Liver (tissue), 9 donors: Measurements from ENCODE around the gene CTPS1. TPM values are rescaled to one million over a fixed set of nuclear protein-coding genes. Genes with fewer than 3 reads are reported as not detected.

Source experiments
- DNase-seq: peaks from one replicate; pipeline ENCODE4 v3.0.0-alpha.2; 2017; ENCODE audit warnings: low spot score
- H3K27ac ChIP-seq, 2 donors: one replicate each; pipeline ENCODE4 v1.7.0; 2013; ENCODE audit warnings: inconsistent platforms in 2 of 2, low read length in 2 of 2, control low read depth in 1 of 2, low read depth in 1 of 2, mild to moderate bottlenecking in 1 of 2
- H3K27me3 ChIP-seq, 4 donors: one replicate each; pipeline versions ENCODE4 v1.6.1 to v1.7.0; 2013; ENCODE audit warnings: low read length in 3 of 4, inconsistent platforms in 1 of 4, mild to moderate bottlenecking in 1 of 4, moderate library complexity in 1 of 4; ENCODE audit not compliant: control insufficient read depth in 4 of 4, insufficient read depth in 4 of 4
- H3K36me3 ChIP-seq, 4 donors: one replicate each; pipeline versions ENCODE4 v1.6.1 to v1.7.0; 2013; ENCODE audit warnings: low read length in 3 of 4, mild to moderate bottlenecking in 3 of 4, low read depth in 1 of 4, moderate library complexity in 1 of 4; ENCODE audit not compliant: control insufficient read depth in 4 of 4, insufficient read depth in 3 of 4
- H3K4me1 ChIP-seq, 4 donors: one replicate each; pipeline versions ENCODE4 v1.6.1 to v1.7.0; 2013; ENCODE audit warnings: low read length in 3 of 4, mild to moderate bottlenecking in 3 of 4, moderate library complexity in 1 of 4; ENCODE audit not compliant: control insufficient read depth in 4 of 4, insufficient read depth in 4 of 4
- H3K4me3 ChIP-seq, 3 donors: one replicate each; pipeline versions ENCODE4 v1.6.1 to v1.7.0; 2013; ENCODE audit warnings: low read length in 3 of 3, control low read depth in 1 of 3, low read depth in 1 of 3, mild to moderate bottlenecking in 1 of 3
- H3K9ac ChIP-seq, 2 donors: one replicate each; pipeline ENCODE4 v1.7.0; 2013; ENCODE audit warnings: low read length in 2 of 2, mild to moderate bottlenecking in 2 of 2, moderate library complexity in 2 of 2, control low read depth in 1 of 2, low read depth in 1 of 2
- H3K9me3 ChIP-seq, 4 donors: one replicate each; pipeline versions ENCODE4 v1.6.1 to v1.7.0; 2013; ENCODE audit warnings: low read length in 3 of 4; ENCODE audit not compliant: control insufficient read depth in 4 of 4
- CTCF ChIP-seq: fragments of 150-350 bp; IDR thresholded peaks from 2 replicates; pipeline ENCODE4 v1.5.1; 2017; ENCODE audit warnings: improper control_type of control experiment, low read depth, low read length; ENCODE audit not compliant: missing input control
- EGR1 ChIP-seq, 2 donors: IDR thresholded peaks; 2 replicates each; pipeline ENCODE4 v1.6.1; 2016 to 2018; ENCODE audit warnings: antibody characterized with exemption in 2 of 2, low read depth in 2 of 2
- FOXA1 ChIP-seq: IDR thresholded peaks from 2 replicates; pipeline ENCODE4 v1.6.1; 2016; ENCODE audit warnings: antibody characterized with exemption
- FOXA2 ChIP-seq: IDR thresholded peaks from 2 replicates; pipeline ENCODE4 v1.6.1; 2016; ENCODE audit warnings: antibody characterized with exemption
- GABPA ChIP-seq, 2 donors: IDR thresholded peaks in 1 of 2; conservative IDR thresholded peaks in 1 of 2; 2 replicates each; pipeline ENCODE4 v1.6.1; 2016; ENCODE audit warnings: antibody characterized with exemption in 2 of 2, mild to moderate bottlenecking in 1 of 2, moderate library complexity in 1 of 2
- HNF4A ChIP-seq, 2 donors: conservative IDR thresholded peaks; 2 replicates each; pipeline ENCODE4 v1.6.1; 2016; ENCODE audit warnings: antibody characterized with exemption in 2 of 2, mild to moderate bottlenecking in 2 of 2
- HNF4G ChIP-seq: IDR thresholded peaks from 2 replicates; pipeline ENCODE4 v1.6.1; 2016; ENCODE audit warnings: antibody characterized with exemption
- JUND ChIP-seq, 2 donors: IDR thresholded peaks; 2 replicates each; pipeline ENCODE4 v1.6.1; 2016; ENCODE audit warnings: antibody characterized with exemption in 2 of 2
- MAX ChIP-seq: IDR thresholded peaks from 2 replicates; pipeline ENCODE4 v1.6.1; 2016; ENCODE audit warnings: antibody characterized with exemption
- NR2F2 ChIP-seq: IDR thresholded peaks from 2 replicates; pipeline ENCODE4 v1.6.1; 2016; ENCODE audit warnings: antibody characterized with exemption
- REST ChIP-seq: IDR thresholded peaks from 2 replicates; pipeline ENCODE4 v1.6.1; 2016; ENCODE audit warnings: antibody characterized with exemption, mild to moderate bottlenecking
- RXRA ChIP-seq, 2 donors: IDR thresholded peaks; 2 replicates each; pipeline ENCODE4 v1.6.1; 2017 to 2018; ENCODE audit warnings: antibody characterized with exemption in 2 of 2, mild to moderate bottlenecking in 1 of 2
- SP1 ChIP-seq: IDR thresholded peaks from 2 replicates; pipeline ENCODE4 v1.6.1; 2018; ENCODE audit warnings: antibody characterized with exemption, mild to moderate bottlenecking
- TAF1 ChIP-seq: conservative IDR thresholded peaks from 2 replicates; pipeline ENCODE4 v1.6.1; 2016; ENCODE audit warnings: antibody characterized with exemption, mild to moderate bottlenecking
- YY1 ChIP-seq: IDR thresholded peaks from 2 replicates; pipeline ENCODE4 v1.6.1; 2016; ENCODE audit warnings: antibody characterized with exemption, mild to moderate bottlenecking
- ZBTB33 ChIP-seq: IDR thresholded peaks from 2 replicates; pipeline ENCODE4 v1.6.1; 2016; ENCODE audit warnings: antibody characterized with exemption
- WGBS: extraction: QIAGEN DNeasy Blood & Tissue Kit; methylation state at CpG from one replicate; pipeline ENCODE4 v1.1.7; 2013; 5-methylcytosine and 5-hydroxymethylcytosine counted together
- polyA plus RNA-seq, 2 donors: library from polyadenylated mRNA; stranded (reverse) in 1 of 2; unstranded in 1 of 2; fragments of 200-250 nt in 1 of 2; fragments of >200 nt in 1 of 2; fragmentation: Nextera tagmentation in 1 of 2; extraction: Ambion mirVana in 1 of 2; gene quantifications; one replicate each; pipeline versions ENCODE4 v1.2.1 to v1.2.3, GENCODE V29; 2013 to 2015
- total RNA-seq, 2 donors: library from RNA; depleted of rRNA; stranded (reverse); fragments of >200 nt; gene quantifications; one replicate each; pipeline ENCODE4 v1.2.3, GENCODE V29; 2014
- TF ChIP-seq, protein P1 (sequence below): IDR thresholded peaks from 2 replicates; pipeline ENCODE4 v1.6.1; 2016; ENCODE audit warnings: antibody characterized with exemption
- donor health status: healthy.
- donor health status: healthy.
- donor health status: healthy.
- donor health status: healthy.
- donor health status: healthy.

Gene CTPS1
- total and polyA plus RNA-seq, 4 donors = 13.6 to 46.9 (median 19.8) TPM

GRCh38 chr1:40936931-40937339, 42.6 kb upstream of the CTPS1 start:
- 81% methylated on average over 5 of the region's 5 CpGs for WGBS
- Histone ChIP-seq H3K9me3 (no peaks in the 10 kb centered on the region), H3K4me3 (no peak overlapping the region), H3K9ac (no peak overlapping the region), H3K27ac (no peak overlapping the region), H3K36me3 (no peaks in the 10 kb centered on the region), H3K27me3 (no peaks in the 10 kb centered on the region), H3K4me1 (peaks cover 8 to 18% (median 14%) of the 10 kb centered on the region in 4 donors)
- DNase-seq = no peak
- no peak for TF ChIP-seq REST
- no peak for TF ChIP-seq SP1
- TF ChIP-seq FOXA2 = no peak
- TF ChIP-seq HNF4A (conservative IDR thresholded peaks at IDR 0.05) = no peak
- no peak for TF ChIP-seq TAF1
- TF ChIP-seq, protein P1, sequence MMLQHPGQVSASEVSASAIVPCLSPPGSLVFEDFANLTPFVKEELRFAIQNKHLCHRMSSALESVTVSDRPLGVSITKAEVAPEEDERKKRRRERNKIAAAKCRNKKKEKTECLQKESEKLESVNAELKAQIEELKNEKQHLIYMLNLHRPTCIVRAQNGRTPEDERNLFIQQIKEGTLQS = no peak
- no peak for TF ChIP-seq FOXA1
- no peak for TF ChIP-seq ZBTB33
- no peak for TF ChIP-seq GABPA (IDR thresholded peaks at IDR 0.05 in 1 of 2, conservative IDR thresholded peaks at IDR 0.05 in 1 of 2)
- TF ChIP-seq RXRA (IDR thresholded peaks at IDR 0.05) = no peak

GRCh38 chr1:40938393-40938792, 41.1 kb upstream of the CTPS1 start:
- no peak for DNase-seq
- WGBS = 96% methylated on average over 6 of the region's 6 CpGs
- no peaks in the 10 kb centered on the region for H3K36me3 ChIP-seq
- no peak overlapping the region for H3K4me3 ChIP-seq
- no peak overlapping the region for H3K9ac ChIP-seq
- no peaks in the 10 kb centered on the region for H3K9me3 ChIP-seq
- H3K4me1 ChIP-seq = peaks cover 8 to 18% (median 14%) of the 10 kb centered on the region in 4 donors
- no peak overlapping the region for H3K27ac ChIP-seq
- TF ChIP-seq RXRA (IDR thresholded peaks at IDR 0.05) (no peak), GABPA (IDR thresholded peaks at IDR 0.05 in 1 of 2, conservative IDR thresholded peaks at IDR 0.05 in 1 of 2) (no peak), CTCF (no peak), SP1 (no peak), NR2F2 (no peak), JUND (IDR thresholded peaks at IDR 0.05) (no peak), EGR1 (IDR thresholded peaks at IDR 0.05; ENCODE audit: low read depth in 2 of 2) (no peak), MAX (no peak), HNF4G (no peak), YY1 (no peak)
- TF ChIP-seq, protein P1 = no peak
- no peaks in the 10 kb centered on the region for H3K27me3 ChIP-seq
